ENCODE results near the gene DCAF4. TPM values are rescaled to one million over a fixed set of nuclear protein-coding genes. Genes with fewer than 3 reads are reported as not detected.

DCAF4 gene
- total RNA-seq, 1 donor from 2014 or later, result 14.2 TPM

GRCh38 chr14:72889366-72889765, 36.9 kb upstream of the DCAF4 start:
- H3K27me3 ChIP-seq, result no peaks in the 10 kb centered on the region
- H3K9me3 ChIP-seq, result no peaks in the 10 kb centered on the region
- no peak overlapping the region for H3K27ac ChIP-seq
- intact Hi-C loops (cut with DNase I), result no loop called here
- TF ChIP-seq POLR2AphosphoS5 (IDR thresholded peaks at IDR 0.05; ENCODE audit: insufficient read depth in 1 of 2, low read depth in 1 of 2) (no peak), POLR2A (IDR thresholded peaks at IDR 0.05) (no peak)
- TF ChIP-seq, protein P1, sequence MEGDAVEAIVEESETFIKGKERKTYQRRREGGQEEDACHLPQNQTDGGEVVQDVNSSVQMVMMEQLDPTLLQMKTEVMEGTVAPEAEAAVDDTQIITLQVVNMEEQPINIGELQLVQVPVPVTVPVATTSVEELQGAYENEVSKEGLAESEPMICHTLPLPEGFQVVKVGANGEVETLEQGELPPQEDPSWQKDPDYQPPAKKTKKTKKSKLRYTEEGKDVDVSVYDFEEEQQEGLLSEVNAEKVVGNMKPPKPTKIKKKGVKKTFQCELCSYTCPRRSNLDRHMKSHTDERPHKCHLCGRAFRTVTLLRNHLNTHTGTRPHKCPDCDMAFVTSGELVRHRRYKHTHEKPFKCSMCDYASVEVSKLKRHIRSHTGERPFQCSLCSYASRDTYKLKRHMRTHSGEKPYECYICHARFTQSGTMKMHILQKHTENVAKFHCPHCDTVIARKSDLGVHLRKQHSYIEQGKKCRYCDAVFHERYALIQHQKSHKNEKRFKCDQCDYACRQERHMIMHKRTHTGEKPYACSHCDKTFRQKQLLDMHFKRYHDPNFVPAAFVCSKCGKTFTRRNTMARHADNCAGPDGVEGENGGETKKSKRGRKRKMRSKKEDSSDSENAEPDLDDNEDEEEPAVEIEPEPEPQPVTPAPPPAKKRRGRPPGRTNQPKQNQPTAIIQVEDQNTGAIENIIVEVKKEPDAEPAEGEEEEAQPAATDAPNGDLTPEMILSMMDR (IDR thresholded peaks at IDR 0.05), result no peak
- H3K36me3 ChIP-seq, result no peaks in the 10 kb centered on the region
- no peak overlapping the region for H3K4me3 ChIP-seq
- DNase-seq (ENCODE audit: extremely low spot score in 2 of 2), result no peak
- peaks cover 17% of the 10 kb centered on the region for H3K4me1 ChIP-seq

DNA sequence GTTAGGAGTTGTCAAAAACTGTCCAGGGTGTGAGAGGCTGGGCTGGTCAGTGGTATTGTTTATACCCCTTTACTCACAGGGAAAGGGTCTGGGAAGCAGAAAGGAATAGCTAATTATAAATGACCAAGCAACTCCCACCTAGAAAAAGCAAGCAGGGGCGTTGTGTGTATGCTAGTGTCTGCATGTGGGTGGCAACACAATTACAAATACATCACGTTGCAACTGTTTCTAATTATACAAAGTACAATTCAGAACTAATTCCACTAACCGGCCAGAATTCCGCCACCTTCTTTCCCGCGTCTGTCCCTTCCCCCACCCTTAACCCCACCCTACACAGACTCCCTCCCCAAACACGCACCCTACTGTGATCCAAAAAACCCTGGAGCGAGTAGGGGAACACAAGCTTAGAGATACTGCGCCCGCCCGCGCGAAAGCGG, 34.6 kb upstream of the DCAF4 start:
- DNase-seq (ENCODE audit: extremely low spot score in 2 of 2), result no peak
- Histone ChIP-seq H3K4me3 (peak overlapping the region; percentile 66 to 80), H3K27me3 (no peaks in the 10 kb centered on the region), H3K36me3 (no peaks in the 10 kb centered on the region), H3K4me1 (peaks cover 25% of the 10 kb centered on the region), H3K9me3 (no peaks in the 10 kb centered on the region), H3K27ac (no peak overlapping the region)
- TF ChIP-seq POLR2A (IDR thresholded peaks at IDR 0.05) (no peak), POLR2AphosphoS5 (IDR thresholded peaks at IDR 0.05; ENCODE audit: insufficient read depth in 1 of 2, low read depth in 1 of 2) (no peak)
- TF ChIP-seq, protein P1 (IDR thresholded peaks at IDR 0.05), result no peak
- intact Hi-C loops (cut with DNase I), result no loop called here

DNA sequence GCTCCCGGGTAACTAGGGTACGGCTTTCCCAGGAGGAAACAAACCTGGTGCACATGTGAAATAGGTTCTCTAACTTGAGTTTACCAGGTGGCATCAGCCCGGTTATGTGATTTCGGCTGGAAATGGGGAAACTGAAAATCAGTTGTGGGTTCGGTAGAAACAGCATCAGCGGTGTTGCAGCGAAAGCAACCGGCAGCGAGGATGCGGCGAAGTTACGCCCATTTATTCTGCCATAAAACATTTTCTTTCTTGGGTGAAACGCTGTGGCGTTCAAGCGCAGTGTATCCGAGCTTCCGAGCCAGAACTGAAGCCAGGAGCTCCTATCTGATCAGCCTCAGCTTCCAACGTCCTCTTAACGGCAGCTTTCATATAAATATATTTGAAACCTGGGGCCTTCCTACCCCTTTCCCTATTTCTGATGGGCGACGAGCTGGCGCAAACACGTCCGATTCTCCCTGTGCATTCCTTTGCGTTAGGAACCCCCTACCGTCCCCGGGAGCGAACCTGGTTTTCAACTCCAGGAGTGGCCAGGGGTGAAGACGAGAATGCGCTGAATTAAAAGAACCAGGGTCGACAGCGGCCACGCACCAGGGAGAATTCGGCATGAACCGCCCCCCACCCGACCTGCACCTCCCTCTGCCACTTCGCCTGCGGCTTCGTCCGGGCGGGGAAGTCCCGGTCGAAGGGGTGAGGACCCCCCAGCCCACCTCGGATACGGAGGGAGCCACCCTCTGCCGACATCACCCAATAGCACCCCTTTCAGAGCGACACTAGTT, 34.0 kb upstream of the DCAF4 start:
- no peak for DNase-seq (ENCODE audit: extremely low spot score in 2 of 2)
- TF ChIP-seq POLR2AphosphoS5 (IDR thresholded peaks at IDR 0.05; ENCODE audit: insufficient read depth in 1 of 2, low read depth in 1 of 2), result no peak
- TF ChIP-seq POLR2A (IDR thresholded peaks at IDR 0.05), result no peak
- TF ChIP-seq, protein P1 (IDR thresholded peaks at IDR 0.05), result no peak
- Histone ChIP-seq H3K27me3 (no peaks in the 10 kb centered on the region), H3K4me3 (peak overlapping the region; percentile 66 to 80), H3K9me3 (no peaks in the 10 kb centered on the region), H3K4me1 (peaks cover 25% of the 10 kb centered on the region), H3K27ac (no peak overlapping the region), H3K36me3 (no peaks in the 10 kb centered on the region)
- intact Hi-C loops (cut with DNase I), result no loop called here

GRCh38 chr14:72892879-72893635, 33.2 kb upstream of the DCAF4 start:
- peak overlapping the region; percentile 8 for H3K27ac ChIP-seq
- H3K27me3 ChIP-seq, result no peaks in the 10 kb centered on the region
- intact Hi-C loops (cut with DNase I), result no loop called here
- peaks cover 25% of the 10 kb centered on the region for H3K4me1 ChIP-seq
- H3K36me3 ChIP-seq, result no peaks in the 10 kb centered on the region
- no peaks in the 10 kb centered on the region for H3K9me3 ChIP-seq
- TF ChIP-seq POLR2AphosphoS5 (IDR thresholded peaks at IDR 0.05; ENCODE audit: insufficient read depth in 1 of 2, low read depth in 1 of 2), result no peak
- TF ChIP-seq POLR2A (IDR thresholded peaks at IDR 0.05), result no peak
- TF ChIP-seq, protein P1 (IDR thresholded peaks at IDR 0.05), result no peak
- H3K4me3 ChIP-seq, result peak overlapping the region; percentile 66 to 80
- DNase-seq (ENCODE audit: extremely low spot score in 2 of 2), result no peak
